NB4 (cell line): Measurements from ENCODE around the gene ZNF445.

ENCODE experiments used
- DNase-seq: peaks from one replicate; pipeline ENCODE4 v3.0.0; 2010; ENCODE audit warnings: low read depth
- H3K4me3 ChIP-seq: one replicate; pipeline ENCODE4 v1.5.1; 2011; ENCODE audit warnings: mild to moderate bottlenecking, low read depth, low read length, moderate library complexity
- CTCF ChIP-seq: IDR thresholded peaks from one replicate; pipeline ENCODE4 v1.5.1; 2012; ENCODE audit warnings: low read depth, low read length
- MAX ChIP-seq: IDR thresholded peaks from 2 replicates; pipeline ENCODE4 v1.6.1; 2011; ENCODE audit warnings: low read depth, low read length
- MYC ChIP-seq: IDR thresholded peaks from 2 replicates; pipeline ENCODE4 v1.6.1; 2011; ENCODE audit warnings: low read depth, low read length
- POLR2A ChIP-seq: IDR thresholded peaks from 2 replicates; pipeline ENCODE4 v1.6.1; 2011; ENCODE audit warnings: mild to moderate bottlenecking; ENCODE audit not compliant: insufficient read length; ENCODE audit errors: extremely low read depth

The ZNF445 gene

GRCh38 chr3:44442596-44443309, 34.7 kb downstream of the ZNF445 start:
- no peak for TF ChIP-seq MYC
- no peak for TF ChIP-seq POLR2A
- no peak for TF ChIP-seq MAX
- no peak for DNase-seq
- no peak overlapping the region for H3K4me3 ChIP-seq

GRCh38 chr3:44439499-44440295, 37.8 kb downstream of the ZNF445 start:
- DNase-seq = peak; percentile 100
- H3K4me3 ChIP-seq = peak overlapping the region; percentile 43
- peak; percentile 86 for TF ChIP-seq MYC
- no peak for TF ChIP-seq CTCF
- peak; percentile 85 for TF ChIP-seq MAX
- TF ChIP-seq POLR2A = peak; percentile 39

- no peak for DNase-seq
- no peak overlapping the region for H3K4me3 ChIP-seq
- TF ChIP-seq MAX (no peak), MYC (no peak), POLR2A (no peak), CTCF (no peak)
These were observed 39.7 kb downstream of the ZNF445 start for GRCh38 chr3:44437800-44438199.

- no peak for DNase-seq
- TF ChIP-seq MAX (no peak), MYC (no peak), CTCF (no peak), POLR2A (no peak)
- no peak overlapping the region for H3K4me3 ChIP-seq
These were observed 41.3 kb downstream of the ZNF445 start for GRCh38 chr3:44436181-44436580.

GRCh38 chr3:44434834-44435510, 42.5 kb downstream of the ZNF445 start:
- TF ChIP-seq CTCF = no peak
- DNase-seq = no peak
- H3K4me3 ChIP-seq = no peak overlapping the region

- H3K4me3 ChIP-seq = no peak overlapping the region
- DNase-seq = no peak
- no peak for TF ChIP-seq CTCF
- TF ChIP-seq POLR2A = no peak
- no peak for TF ChIP-seq MAX
- TF ChIP-seq MYC = no peak
These were observed 47.0 kb downstream of the ZNF445 start for GRCh38 chr3:44430466-44430865.
